GM12878 (cell line): Measurements from ENCODE around the gene LRRC75A. TPM values are rescaled to one million over a fixed set of nuclear protein-coding genes. Genes with fewer than 3 reads are reported as not detected.

Source experiments
- ATAC-seq: fragments of 200-7000 bp; cut with Tn5 transposase; 3 replicates; pipeline ENCODE4 v1.9.1; 2020; ENCODE audit warnings: mild to moderate bottlenecking, moderate library complexity
- BruUV-seq: library from RNA; stranded (reverse); fragments of 400-500 nt; replicated peaks from 2 replicates; lab custom pipeline; 2021; lab: Mats Ljungman, UMichigan
- CTCF ChIA-PET: fragments of 300-600 bp; sonication (Branson Sonifier 250); formaldehyde crosslinking; extraction: SDS; loops from one replicate; lab custom pipeline; 2021; ENCODE audit warnings: inconsistent platforms; lab: Yijun Ruan, JAX
- POLR2A ChIA-PET: fragments of 350-600 bp; formaldehyde crosslinking; extraction: SDS; loops from one replicate; lab custom pipeline; 2021; ENCODE audit warnings: inconsistent platforms; lab: Charles Lee
- RAD21 ChIA-PET: fragments of 300-600 bp; sonication (Branson Sonifier 250); formaldehyde crosslinking; loops from one replicate; lab custom pipeline; 2023; ENCODE audit warnings: antibody characterized with exemption; ENCODE audit not compliant: unreplicated experiment; lab: Charles Lee
- SMC1A ChIA-PET: fragments of 300-600 bp; sonication (Branson Sonifier 250); formaldehyde crosslinking; loops from one replicate; lab custom pipeline; 2023; ENCODE audit not compliant: unreplicated experiment, uncharacterized antibody; lab: Charles Lee
- DNase-seq: peaks from one replicate; pipeline ENCODE4 v3.0.0-alpha.2; 2011; ENCODE audit warnings: low read depth, low spot score
- FAIRE-seq: peaks from 3 replicates; lab custom pipeline; 2011; peaks lifted over from hg19 to GRCh38; lab: Jason Lieb, UNC
- H2AFZ ChIP-seq: 2 replicates; pipeline ENCODE4 v1.6.0; 2011; ENCODE audit warnings: low read depth, low read length, control low read depth; ENCODE audit not compliant: control insufficient read depth
- H3K27ac ChIP-seq: 2 replicates; pipeline ENCODE4 v1.5.1; 2011; ENCODE audit warnings: control low read depth; ENCODE audit not compliant: control insufficient read depth, insufficient read depth
- H3K27me3 ChIP-seq, 2 experiments: replicated peaks in 1 of 2; 2 replicates each; pipeline versions ENCODE4 v1.6.0 to v1.6.1; 2011; ENCODE audit warnings: low read length in 1 of 2; ENCODE audit not compliant: control insufficient read depth in 2 of 2, insufficient read depth in 2 of 2
- H3K36me3 ChIP-seq, 2 experiments: 2 replicates each; pipeline ENCODE4 v1.5.1; 2011; ENCODE audit warnings: low read length in 1 of 2; ENCODE audit not compliant: control insufficient read depth in 2 of 2, insufficient read depth in 2 of 2
- H3K4me1 ChIP-seq: 2 replicates; pipeline ENCODE4 v1.6.1; 2011; ENCODE audit warnings: mild to moderate bottlenecking, low read length, moderate library complexity, mixed read lengths; ENCODE audit not compliant: control insufficient read depth, insufficient read depth
- H3K4me2 ChIP-seq: 2 replicates; pipeline ENCODE4 v1.6.0; 2011; ENCODE audit warnings: control low read depth; ENCODE audit not compliant: control insufficient read depth, insufficient read depth
- H3K4me3 ChIP-seq: fragments of 200-600 bp; sonication (generic); 2 replicates; pipeline ENCODE4 v1.5.1; 2016
- H3K79me2 ChIP-seq: 2 replicates; pipeline ENCODE4 v1.6.0; 2011; ENCODE audit warnings: low read length; ENCODE audit not compliant: control insufficient read depth, insufficient read depth
- H3K9ac ChIP-seq: 2 replicates; pipeline ENCODE4 v1.8.0; 2011; ENCODE audit warnings: low read length, control low read depth, mixed read lengths; ENCODE audit not compliant: control insufficient read depth, insufficient read depth
- H3K9me3 ChIP-seq: replicated peaks from 3 replicates; pipeline ENCODE4 v1.5.1; 2011; ENCODE audit warnings: mild to moderate bottlenecking, low read length; ENCODE audit not compliant: control insufficient read depth, insufficient read depth
- H4K20me1 ChIP-seq: 2 replicates; pipeline ENCODE4 v1.6.0; 2011; ENCODE audit not compliant: control insufficient read depth, insufficient read depth
- BACH1 ChIP-seq: fragments of 450-650 bp; IDR thresholded peaks from 2 replicates; pipeline ENCODE4 v1.6.1; 2017; ENCODE audit warnings: mild to moderate bottlenecking, borderline replicate concordance
- CHD2 ChIP-seq: IDR thresholded peaks from 2 replicates; pipeline ENCODE4 v1.6.1; 2011; ENCODE audit warnings: low read depth, low read length, improper control_type of control experiment, borderline replicate concordance
- E2F4 ChIP-seq: IDR thresholded peaks from 2 replicates; pipeline ENCODE4 v1.6.1; 2012; ENCODE audit warnings: low read depth, low read length, improper control_type of control experiment
- EED ChIP-seq: sonication (generic); IDR thresholded peaks from 2 replicates; pipeline ENCODE4 v1.6.1; 2016; ENCODE audit warnings: antibody characterized with exemption, low read depth
- EZH2 ChIP-seq: IDR thresholded peaks from 2 replicates; pipeline ENCODE4 v1.6.1; 2012; ENCODE audit warnings: low read depth, mild to moderate bottlenecking, control low read depth, inconsistent platforms, low read length, borderline replicate concordance; ENCODE audit not compliant: control insufficient read depth
- IKZF1 ChIP-seq: fragments of 450-650 bp; conservative IDR thresholded peaks from 2 replicates; pipeline ENCODE4 v1.6.1; 2017; ENCODE audit warnings: antibody characterized with exemption, mild to moderate bottlenecking
- NR2C2 ChIP-seq: IDR thresholded peaks from 2 replicates; pipeline ENCODE4 v1.6.1; 2011; ENCODE audit warnings: borderline replicate concordance, low read depth; ENCODE audit not compliant: control insufficient read depth, insufficient read length
- RAD51 ChIP-seq: fragments of 450-650 bp; IDR thresholded peaks from 2 replicates; pipeline ENCODE4 v1.6.1; 2016; ENCODE audit warnings: moderate library complexity, mild to moderate bottlenecking, inconsistent platforms
- RUNX3 ChIP-seq: IDR thresholded peaks from 2 replicates; pipeline ENCODE4 v1.6.1; 2012; ENCODE audit warnings: low read length, inconsistent platforms
- SUPT20H ChIP-seq: IDR thresholded peaks from 2 replicates; pipeline ENCODE4 v1.6.1; 2011; ENCODE audit warnings: low read depth, mild to moderate bottlenecking, low read length, moderate library complexity, borderline replicate concordance; ENCODE audit not compliant: control insufficient read depth
- TCF7 ChIP-seq: IDR thresholded peaks from 2 replicates; pipeline ENCODE4 v1.6.1; 2014; ENCODE audit warnings: antibody characterized with exemption, borderline replicate concordance
- YBX1 ChIP-seq: fragments of 450-650 bp; IDR thresholded peaks from 2 replicates; pipeline ENCODE4 v1.6.1; 2016; ENCODE audit warnings: antibody characterized with exemption
- ZNF217 ChIP-seq: fragments of 450-650 bp; IDR thresholded peaks from 2 replicates; pipeline ENCODE4 v1.6.1; 2017; ENCODE audit warnings: antibody characterized with exemption, mild to moderate bottlenecking
- WGBS: methylation state at CpG from one replicate; pipeline ENCODE4 v1.1.6; 2016; ENCODE audit warnings: low lambda C conversion rate; ENCODE audit not compliant: insufficient replicate concordance, insufficient coverage; ENCODE audit errors: missing lambda C conversion rate; 5-methylcytosine and 5-hydroxymethylcytosine counted together
- in situ Hi-C: fragments of 300-500 bp; cut with MboI; formaldehyde crosslinking; loops from 9 replicates; pipeline ENCODE4 v1.14.3; 2018; ENCODE audit warnings: mixed read lengths
- intact Hi-C: fragments of 100-400 bp; cut with micrococcal nuclease; formaldehyde crosslinking; loops from one replicate; pipeline ENCODE4 v1.14.2; 2022; ENCODE audit not compliant: unreplicated experiment
- polyA plus RNA-seq, 11 experiments: library from polyadenylated mRNA; depleted of rRNA in 4 of 11; unstranded in 6 of 11; stranded (reverse) in 5 of 11; fragments of >200 nt; fragmentation: Nextera tagmentation in 4 of 11; fragmentation: Illumina TruSeq in 1 of 11; extraction: Ambion mirVana in 4 of 11; extraction: Trizol in 1 of 11; gene quantifications; 1 replicate in 1 of 11; 2 replicates in 10 of 11; pipeline versions ENCODE4 v1.2.1 to v1.2.3, GENCODE V29; 2011 to 2016; ENCODE audit warnings: inconsistent platforms in 2 of 11, missing spikeins in 2 of 11, low read depth in 1 of 11
- total RNA-seq, 4 experiments: library from RNA; depleted of rRNA in 3 of 4; stranded (reverse); fragments of >200 nt in 3 of 4; fragmentation: Illumina TruSeq in 1 of 4; extraction: Trizol in 1 of 4; gene quantifications; 2 replicates each; pipeline versions ENCODE4 v1.2.1 to v1.2.3, GENCODE V29; 2013 to 2021
- TF ChIP-seq, protein P1 (sequence below): fragments of 450-650 bp; IDR thresholded peaks from 2 replicates; pipeline ENCODE4 v1.6.1; 2017; ENCODE audit warnings: mild to moderate bottlenecking, low read depth, inconsistent platforms; ENCODE audit not compliant: poor library complexity, severe bottlenecking
- TF ChIP-seq, protein P2 (sequence below): IDR thresholded peaks from 2 replicates; pipeline ENCODE4 v1.6.1; 2012; ENCODE audit warnings: low read depth, low read length, improper control_type of control experiment
- TF ChIP-seq, protein P3 (sequence below): IDR thresholded peaks from 2 replicates; pipeline ENCODE4 v1.6.1; 2012; ENCODE audit warnings: improper control_type of control experiment, low read depth, low read length; ENCODE audit not compliant: insufficient replicate concordance

The LRRC75A gene
- total and polyA plus RNA-seq, 10 of the 15 experiments (the other 5 are each of a cell fraction or from before 2014, with no cell fraction given) = 0.01 to 1.3 (median 0.09) TPM; not detected in 2

GRCh38 chr17:16478649-16479048 lies 13.3 kb downstream of the LRRC75A start:
- DNase-seq (no peak), FAIRE-seq (no peak), ATAC-seq (no peak)
- Histone ChIP-seq H2AFZ (no peak overlapping the region), H3K4me3 (no peak overlapping the region), H4K20me1 (no peaks in the 10 kb centered on the region), H3K27me3 (peaks cover 0 to 3% of the 10 kb centered on the region in 2 experiments; a peak in 2 of 4 replicates), H3K4me2 (no peak overlapping the region), H3K36me3 (no peaks in the 10 kb centered on the region), H3K9ac (no peak overlapping the region), H3K9me3 (no peaks in the 10 kb centered on the region), H3K79me2 (no peaks in the 10 kb centered on the region)
- in situ Hi-C loops = no loop called here
- BruUV-seq = no TSS peak
- ChIA-PET POLR2A (no interaction called here), CTCF (no interaction called here)
- WGBS = 47% methylated on average over 6 of the region's 6 CpGs
- TF ChIP-seq RUNX3 = no peak
- TF ChIP-seq, protein P1, sequence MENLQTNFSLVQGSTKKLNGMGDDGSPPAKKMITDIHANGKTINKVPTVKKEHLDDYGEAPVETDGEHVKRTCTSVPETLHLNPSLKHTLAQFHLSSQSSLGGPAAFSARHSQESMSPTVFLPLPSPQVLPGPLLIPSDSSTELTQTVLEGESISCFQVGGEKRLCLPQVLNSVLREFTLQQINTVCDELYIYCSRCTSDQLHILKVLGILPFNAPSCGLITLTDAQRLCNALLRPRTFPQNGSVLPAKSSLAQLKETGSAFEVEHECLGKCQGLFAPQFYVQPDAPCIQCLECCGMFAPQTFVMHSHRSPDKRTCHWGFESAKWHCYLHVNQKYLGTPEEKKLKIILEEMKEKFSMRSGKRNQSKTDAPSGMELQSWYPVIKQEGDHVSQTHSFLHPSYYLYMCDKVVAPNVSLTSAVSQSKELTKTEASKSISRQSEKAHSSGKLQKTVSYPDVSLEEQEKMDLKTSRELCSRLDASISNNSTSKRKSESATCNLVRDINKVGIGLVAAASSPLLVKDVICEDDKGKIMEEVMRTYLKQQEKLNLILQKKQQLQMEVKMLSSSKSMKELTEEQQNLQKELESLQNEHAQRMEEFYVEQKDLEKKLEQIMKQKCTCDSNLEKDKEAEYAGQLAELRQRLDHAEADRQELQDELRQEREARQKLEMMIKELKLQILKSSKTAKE = no peak
- no peak for TF ChIP-seq TCF7
- TF ChIP-seq RAD51 = no peak
- TF ChIP-seq CHD2 = no peak
- no peak for TF ChIP-seq NR2C2
- no peak for TF ChIP-seq ZNF217
- TF ChIP-seq, protein P2, sequence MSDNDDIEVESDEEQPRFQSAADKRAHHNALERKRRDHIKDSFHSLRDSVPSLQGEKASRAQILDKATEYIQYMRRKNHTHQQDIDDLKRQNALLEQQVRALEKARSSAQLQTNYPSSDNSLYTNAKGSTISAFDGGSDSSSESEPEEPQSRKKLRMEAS = no peak
- TF ChIP-seq E2F4 = no peak
- TF ChIP-seq EED = no peak
- no peak for TF ChIP-seq BACH1
- TF ChIP-seq YBX1 = no peak
- TF ChIP-seq EZH2 = no peak
- TF ChIP-seq, protein P3, sequence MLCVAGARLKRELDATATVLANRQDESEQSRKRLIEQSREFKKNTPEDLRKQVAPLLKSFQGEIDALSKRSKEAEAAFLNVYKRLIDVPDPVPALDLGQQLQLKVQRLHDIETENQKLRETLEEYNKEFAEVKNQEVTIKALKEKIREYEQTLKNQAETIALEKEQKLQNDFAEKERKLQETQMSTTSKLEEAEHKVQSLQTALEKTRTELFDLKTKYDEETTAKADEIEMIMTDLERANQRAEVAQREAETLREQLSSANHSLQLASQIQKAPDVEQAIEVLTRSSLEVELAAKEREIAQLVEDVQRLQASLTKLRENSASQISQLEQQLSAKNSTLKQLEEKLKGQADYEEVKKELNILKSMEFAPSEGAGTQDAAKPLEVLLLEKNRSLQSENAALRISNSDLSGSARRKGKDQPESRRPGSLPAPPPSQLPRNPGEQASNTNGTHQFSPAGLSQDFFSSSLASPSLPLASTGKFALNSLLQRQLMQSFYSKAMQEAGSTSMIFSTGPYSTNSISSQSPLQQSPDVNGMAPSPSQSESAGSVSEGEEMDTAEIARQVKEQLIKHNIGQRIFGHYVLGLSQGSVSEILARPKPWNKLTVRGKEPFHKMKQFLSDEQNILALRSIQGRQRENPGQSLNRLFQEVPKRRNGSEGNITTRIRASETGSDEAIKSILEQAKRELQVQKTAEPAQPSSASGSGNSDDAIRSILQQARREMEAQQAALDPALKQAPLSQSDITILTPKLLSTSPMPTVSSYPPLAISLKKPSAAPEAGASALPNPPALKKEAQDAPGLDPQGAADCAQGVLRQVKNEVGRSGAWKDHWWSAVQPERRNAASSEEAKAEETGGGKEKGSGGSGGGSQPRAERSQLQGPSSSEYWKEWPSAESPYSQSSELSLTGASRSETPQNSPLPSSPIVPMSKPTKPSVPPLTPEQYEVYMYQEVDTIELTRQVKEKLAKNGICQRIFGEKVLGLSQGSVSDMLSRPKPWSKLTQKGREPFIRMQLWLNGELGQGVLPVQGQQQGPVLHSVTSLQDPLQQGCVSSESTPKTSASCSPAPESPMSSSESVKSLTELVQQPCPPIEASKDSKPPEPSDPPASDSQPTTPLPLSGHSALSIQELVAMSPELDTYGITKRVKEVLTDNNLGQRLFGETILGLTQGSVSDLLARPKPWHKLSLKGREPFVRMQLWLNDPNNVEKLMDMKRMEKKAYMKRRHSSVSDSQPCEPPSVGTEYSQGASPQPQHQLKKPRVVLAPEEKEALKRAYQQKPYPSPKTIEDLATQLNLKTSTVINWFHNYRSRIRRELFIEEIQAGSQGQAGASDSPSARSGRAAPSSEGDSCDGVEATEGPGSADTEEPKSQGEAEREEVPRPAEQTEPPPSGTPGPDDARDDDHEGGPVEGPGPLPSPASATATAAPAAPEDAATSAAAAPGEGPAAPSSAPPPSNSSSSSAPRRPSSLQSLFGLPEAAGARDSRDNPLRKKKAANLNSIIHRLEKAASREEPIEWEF = no peak
- no peak for TF ChIP-seq SUPT20H
- TF ChIP-seq IKZF1 = no peak
- TF ChIP-seq, all 136 proteins: peak for 0
- SMC1A ChIA-PET = no interaction called here
- intact Hi-C loops = no loop called here
- no peak overlapping the region for H3K27ac ChIP-seq
- no peaks in the 10 kb centered on the region for H3K4me1 ChIP-seq
- RAD21 ChIA-PET = no interaction called here
